Right renal cortex interstitium (tissue), 3 donors: ENCODE data around the gene SDHB. TPM values are rescaled to one million over a fixed set of nuclear protein-coding genes. Genes with fewer than 3 reads are reported as not detected.

Experiments used
- DNase-seq, 3 donors: peaks; one replicate each; pipeline ENCODE4 v3.0.0-alpha.2; 2013; ENCODE audit warnings: low read depth in 3 of 3, low spot score in 2 of 3
- polyA plus RNA-seq, 3 donors: library from polyadenylated mRNA; unstranded; fragments of 120-200 nt; gene quantifications; one replicate each; pipeline ENCODE4 v1.2.1, GENCODE V29; 2013; ENCODE audit not compliant: insufficient read length in 3 of 3

Gene SDHB
- polyA plus RNA-seq, 3 donors = 173 to 191 (median 180) TPM

GRCh38 chr1:17052038-17052437 is 1.8 kb downstream of the SDHB start:
- no peak for DNase-seq

- DNase-seq = no peak
These were observed 5.9 kb downstream of the SDHB start for GRCh38 chr1:17047924-17048323.

GRCh38 chr1:17046334-17046657 is 7.5 kb downstream of the SDHB start:
- DNase-seq = no peak

- no peak for DNase-seq
These were observed 8.0 kb downstream of the SDHB start for GRCh38 chr1:17045634-17046333.

GRCh38 chr1:17045150-17045549 is 8.7 kb downstream of the SDHB start:
- no peak for DNase-seq

- no peak for DNase-seq
These were observed 10.2 kb downstream of the SDHB start for GRCh38 chr1:17043676-17044075.

GRCh38 chr1:17040135-17040534 is 13.7 kb downstream of the SDHB start:
- no peak for DNase-seq

- no peak for DNase-seq
These were observed 14.3 kb downstream of the SDHB start for GRCh38 chr1:17039522-17039921.

- no peak for DNase-seq
These were observed 20.4 kb downstream of the SDHB start for GRCh38 chr1:17033481-17033880.

GRCh38 chr1:17032741-17033140 is 21.1 kb downstream of the SDHB start:
- DNase-seq = no peak

- DNase-seq = no peak
These were observed 22.4 kb downstream of the SDHB start for GRCh38 chr1:17031436-17031835.

- DNase-seq = no peak
These were observed 23.6 kb downstream of the SDHB start for GRCh38 chr1:17030206-17030605.

- no peak for DNase-seq
These were observed 25.1 kb downstream of the SDHB start for GRCh38 chr1:17028662-17029188.

GRCh38 chr1:17027900-17028299 is 25.9 kb downstream of the SDHB start:
- no peak for DNase-seq

- DNase-seq = no peak
These were observed 26.4 kb downstream of the SDHB start for GRCh38 chr1:17027403-17027802.

GRCh38 chr1:17024721-17025120 is 29.1 kb downstream of the SDHB start:
- no peak for DNase-seq

GRCh38 chr1:17023573-17023972 is 30.3 kb downstream of the SDHB start:
- no peak for DNase-seq

GRCh38 chr1:17023102-17023501 is 30.7 kb downstream of the SDHB start:
- DNase-seq = no peak

GRCh38 chr1:17021896-17022295 is 31.9 kb downstream of the SDHB start:
- no peak for DNase-seq

GRCh38 chr1:17020502-17020901 is 33.3 kb downstream of the SDHB start:
- DNase-seq = no peak

GRCh38 chr1:17018849-17019248 is 35.0 kb downstream of the SDHB start:
- no peak for DNase-seq

GRCh38 chr1:17017435-17017834 is 36.4 kb downstream of the SDHB start:
- DNase-seq = no peak

GRCh38 chr1:17016317-17016661 is 37.5 kb downstream of the SDHB start:
- DNase-seq = no peak
